ENCODE measurements around the gene SPDYE5. TPM values are rescaled to one million over a fixed set of nuclear protein-coding genes. Genes with fewer than 3 reads are reported as not detected.
"Not testable (repeated sequence)": the region's sequence is repeated elsewhere in the genome, so short reads cannot be mapped to it uniquely, and the experiment has no call there.

The SPDYE5 gene
- total RNA-seq, 1 donor from 2014 or later, result not detected

DNA sequence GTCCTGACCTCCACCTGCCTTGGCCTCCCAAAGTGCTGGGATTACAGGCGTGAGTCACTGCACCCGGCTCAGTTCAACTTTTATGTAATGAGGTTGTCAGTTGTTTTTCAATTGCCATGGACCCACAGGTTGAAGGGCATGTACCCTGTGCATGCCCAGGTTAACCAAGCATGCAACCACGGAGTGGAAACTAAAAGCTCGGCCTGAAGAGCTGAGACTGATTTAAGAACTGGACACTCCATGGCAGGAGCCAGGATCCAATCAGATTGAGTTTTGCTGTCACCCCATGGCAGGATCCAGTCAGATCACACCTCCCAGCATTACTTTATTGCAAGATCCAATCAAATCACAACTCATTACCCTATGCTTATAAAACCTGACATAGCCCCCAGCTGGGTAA, 16.9 kb downstream of the SPDYE5 start:
- not testable (repeated sequence) for DNase-seq (ENCODE audit: low spot score); H3K4me1 Mint-ChIP-seq (ENCODE audit: low read depth); H3K27me3 Mint-ChIP-seq (ENCODE audit: low read depth); H3K9me3 Mint-ChIP-seq (ENCODE audit: low read depth); H3K27ac Mint-ChIP-seq (ENCODE audit: unreplicated experiment); H3K36me3 Mint-ChIP-seq (ENCODE audit: low read depth); H3K4me3 Mint-ChIP-seq (ENCODE audit: unreplicated experiment)

DNA sequence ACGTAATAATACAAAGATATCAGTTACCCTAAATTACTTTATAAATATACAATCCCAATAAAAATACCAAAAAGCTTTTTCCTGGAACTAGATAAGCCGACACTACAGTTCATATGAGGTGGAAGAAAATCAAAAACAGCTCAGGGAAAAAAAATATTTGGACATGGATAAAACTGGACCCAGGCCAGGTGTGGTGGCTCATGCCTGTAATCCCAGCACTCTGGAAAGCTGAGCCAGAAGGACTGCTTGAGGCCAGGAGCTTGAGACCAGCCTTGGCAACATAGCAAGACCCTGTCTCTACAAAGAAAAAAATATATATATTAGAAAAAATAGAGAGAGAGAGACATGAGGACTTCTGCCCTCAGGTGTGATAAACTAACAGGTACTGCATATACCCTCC, 26.7 kb downstream of the SPDYE5 start:
- not testable (repeated sequence) for H3K4me3 Mint-ChIP-seq (ENCODE audit: unreplicated experiment); DNase-seq (ENCODE audit: low spot score); H3K27ac Mint-ChIP-seq (ENCODE audit: unreplicated experiment); H3K27me3 Mint-ChIP-seq (ENCODE audit: low read depth); H3K4me1 Mint-ChIP-seq (ENCODE audit: low read depth); H3K9me3 Mint-ChIP-seq (ENCODE audit: low read depth)
- peaks cover 35% of the 10 kb centered on the region for H3K36me3 Mint-ChIP-seq (ENCODE audit: low read depth)

DNA sequence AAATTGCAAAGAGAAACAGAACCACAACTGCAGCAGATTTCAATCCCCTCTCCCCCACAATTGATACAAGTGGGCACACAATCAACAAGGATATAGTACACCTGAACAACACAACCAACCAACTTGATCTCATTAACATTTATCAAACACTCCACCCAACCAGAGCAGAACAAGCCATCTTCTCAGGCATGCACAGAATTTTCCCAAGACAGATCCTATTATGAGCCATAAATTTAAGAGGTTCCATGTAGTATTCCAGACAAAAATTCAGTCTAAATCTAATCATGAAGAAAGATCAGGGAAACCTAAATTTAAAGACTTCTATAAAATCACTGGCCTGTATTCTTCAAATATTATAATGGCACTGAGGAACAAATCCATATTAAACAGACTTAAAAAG, 29.6 kb downstream of the SPDYE5 start:
- not testable (repeated sequence) for H3K4me3 Mint-ChIP-seq (ENCODE audit: unreplicated experiment); H3K27ac Mint-ChIP-seq (ENCODE audit: unreplicated experiment); DNase-seq (ENCODE audit: low spot score); H3K9me3 Mint-ChIP-seq (ENCODE audit: low read depth); H3K27me3 Mint-ChIP-seq (ENCODE audit: low read depth)
- Mint-ChIP-seq H3K4me1 (ENCODE audit: low read depth) (peaks cover 20% of the 10 kb centered on the region), H3K36me3 (ENCODE audit: low read depth) (peaks cover 42% of the 10 kb centered on the region)

- not testable (repeated sequence) for DNase-seq (ENCODE audit: low spot score); H3K27me3 Mint-ChIP-seq (ENCODE audit: low read depth); H3K9me3 Mint-ChIP-seq (ENCODE audit: low read depth)
- H3K4me1 Mint-ChIP-seq (ENCODE audit: low read depth), result peaks cover 26% of the 10 kb centered on the region
- H3K27ac Mint-ChIP-seq (ENCODE audit: unreplicated experiment), result peak overlapping the region; percentile 96
- peak overlapping the region; percentile 79 for H3K4me3 Mint-ChIP-seq (ENCODE audit: unreplicated experiment)
- H3K36me3 Mint-ChIP-seq (ENCODE audit: low read depth), result peaks cover 24% of the 10 kb centered on the region
Observed at GRCh38 chr7:75527224-75527722, 35.2 kb downstream of the SPDYE5 start.

- Mint-ChIP-seq H3K4me1 (ENCODE audit: low read depth) (peaks cover 26% of the 10 kb centered on the region), H3K27me3 (ENCODE audit: low read depth) (no peaks in the 10 kb centered on the region), H3K4me3 (ENCODE audit: unreplicated experiment) (no peak overlapping the region), H3K36me3 (ENCODE audit: low read depth) (peaks cover 9% of the 10 kb centered on the region), H3K27ac (ENCODE audit: unreplicated experiment) (peak overlapping the region; percentile 12), H3K9me3 (ENCODE audit: low read depth) (no peaks in the 10 kb centered on the region)
- no peak for DNase-seq (ENCODE audit: low spot score)
- TF ChIP-seq, protein P1, sequence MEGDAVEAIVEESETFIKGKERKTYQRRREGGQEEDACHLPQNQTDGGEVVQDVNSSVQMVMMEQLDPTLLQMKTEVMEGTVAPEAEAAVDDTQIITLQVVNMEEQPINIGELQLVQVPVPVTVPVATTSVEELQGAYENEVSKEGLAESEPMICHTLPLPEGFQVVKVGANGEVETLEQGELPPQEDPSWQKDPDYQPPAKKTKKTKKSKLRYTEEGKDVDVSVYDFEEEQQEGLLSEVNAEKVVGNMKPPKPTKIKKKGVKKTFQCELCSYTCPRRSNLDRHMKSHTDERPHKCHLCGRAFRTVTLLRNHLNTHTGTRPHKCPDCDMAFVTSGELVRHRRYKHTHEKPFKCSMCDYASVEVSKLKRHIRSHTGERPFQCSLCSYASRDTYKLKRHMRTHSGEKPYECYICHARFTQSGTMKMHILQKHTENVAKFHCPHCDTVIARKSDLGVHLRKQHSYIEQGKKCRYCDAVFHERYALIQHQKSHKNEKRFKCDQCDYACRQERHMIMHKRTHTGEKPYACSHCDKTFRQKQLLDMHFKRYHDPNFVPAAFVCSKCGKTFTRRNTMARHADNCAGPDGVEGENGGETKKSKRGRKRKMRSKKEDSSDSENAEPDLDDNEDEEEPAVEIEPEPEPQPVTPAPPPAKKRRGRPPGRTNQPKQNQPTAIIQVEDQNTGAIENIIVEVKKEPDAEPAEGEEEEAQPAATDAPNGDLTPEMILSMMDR (IDR thresholded peaks at IDR 0.05), result no peak
Observed at GRCh38 chr7:75531359-75531821, 39.3 kb downstream of the SPDYE5 start.

- TF ChIP-seq, protein P1 (IDR thresholded peaks at IDR 0.05), result no peak
- Mint-ChIP-seq H3K4me1 (ENCODE audit: low read depth) (peaks cover 16% of the 10 kb centered on the region), H3K27me3 (ENCODE audit: low read depth) (no peaks in the 10 kb centered on the region), H3K4me3 (ENCODE audit: unreplicated experiment) (no peak overlapping the region), H3K9me3 (ENCODE audit: low read depth) (no peaks in the 10 kb centered on the region), H3K27ac (ENCODE audit: unreplicated experiment) (no peak overlapping the region), H3K36me3 (ENCODE audit: low read depth) (peaks cover 16% of the 10 kb centered on the region)
- DNase-seq (ENCODE audit: low spot score), result no peak
Observed at GRCh38 chr7:75532639-75533038, 40.5 kb downstream of the SPDYE5 start.

- Mint-ChIP-seq H3K27me3 (ENCODE audit: low read depth) (no peaks in the 10 kb centered on the region), H3K9me3 (ENCODE audit: low read depth) (no peaks in the 10 kb centered on the region)
Observed at GRCh38 chr7:75533926-75534325, 41.8 kb downstream of the SPDYE5 start.

More at GRCh38 chr7:75533926-75534325, 41.8 kb downstream of the SPDYE5 start:
- DNase-seq (ENCODE audit: low spot score), result no peak
- Mint-ChIP-seq H3K4me1 (ENCODE audit: low read depth) (peaks cover 12% of the 10 kb centered on the region), H3K4me3 (ENCODE audit: unreplicated experiment) (no peak overlapping the region), H3K36me3 (ENCODE audit: low read depth) (peaks cover 22% of the 10 kb centered on the region), H3K27ac (ENCODE audit: unreplicated experiment) (no peak overlapping the region)
- TF ChIP-seq, protein P1 (IDR thresholded peaks at IDR 0.05), result no peak
